WTC11 (cell line): ENCODE results near the gene OR10G8. TPM values are rescaled to one million over a fixed set of nuclear protein-coding genes. Genes with fewer than 3 reads are reported as not detected.

Experiments used
- ATF3 ChIP-seq: sonication (generic); formaldehyde crosslinking; conservative IDR thresholded peaks from 2 replicates; pipeline ENCODE4 v1.8.1; 2022; ENCODE audit warnings: mild to moderate bottlenecking, missing genetic modification reagents
- CREB1 ChIP-seq: sonication (generic); formaldehyde crosslinking; IDR thresholded peaks from 2 replicates; pipeline ENCODE4 v1.8.0; 2023; ENCODE audit warnings: mild to moderate bottlenecking, missing genetic modification reagents
- ETV6 ChIP-seq: sonication (generic); formaldehyde crosslinking; IDR thresholded peaks from 2 replicates; pipeline ENCODE4 v1.8.1; 2022; ENCODE audit warnings: mild to moderate bottlenecking, missing genetic modification reagents
- GABPB1 ChIP-seq: sonication (generic); formaldehyde crosslinking; IDR thresholded peaks from 2 replicates; pipeline ENCODE4 v1.8.1; 2023; ENCODE audit warnings: mild to moderate bottlenecking, missing genetic modification reagents
- NR3C1 ChIP-seq: sonication (generic); formaldehyde crosslinking; conservative IDR thresholded peaks from 2 replicates; pipeline ENCODE4 v1.8.1; 2023; ENCODE audit warnings: low read depth, mild to moderate bottlenecking, missing genetic modification reagents
- PRDM15 ChIP-seq: sonication (generic); formaldehyde crosslinking; IDR thresholded peaks from 2 replicates; pipeline ENCODE4 v1.8.0; 2022; ENCODE audit warnings: missing genetic modification reagents
- SOX15 ChIP-seq: fragments of 250-450 bp; sonication (Bioruptor Pico); IDR thresholded peaks from 2 replicates; pipeline ENCODE4 v1.9.0; 2021; ENCODE audit warnings: mild to moderate bottlenecking
- ZNF138 ChIP-seq: sonication (generic); formaldehyde crosslinking; conservative IDR thresholded peaks from 2 replicates; pipeline ENCODE4 v1.8.1; 2022; ENCODE audit warnings: mild to moderate bottlenecking, moderate library complexity, missing genetic modification reagents
- ZNF281 ChIP-seq: sonication (generic); formaldehyde crosslinking; IDR thresholded peaks from 2 replicates; pipeline ENCODE4 v1.8.0; 2023; ENCODE audit warnings: mild to moderate bottlenecking, missing genetic modification reagents
- total RNA-seq: library from RNA; stranded (reverse); gene quantifications from 3 replicates; pipeline ENCODE4 v1.2.3, GENCODE V29; 2021

OR10G8 gene
- total RNA-seq, 1 experiment from 2014 or later = not detected

- TF ChIP-seq NR3C1 (CRISPR knock-in tag) = no peak
- TF ChIP-seq ATF3 (CRISPR knock-in tag) = no peak
- TF ChIP-seq ZNF281 (CRISPR knock-in tag) = no peak
- no peak for TF ChIP-seq PRDM15 (CRISPR knock-in tag)
- no peak for TF ChIP-seq GABPB1 (CRISPR knock-in tag)
- TF ChIP-seq ETV6 (CRISPR knock-in tag) = no peak
- TF ChIP-seq ZNF138 = no peak
- TF ChIP-seq SOX15 (CRISPR knock-in tag) = no peak
- no peak for TF ChIP-seq CREB1 (CRISPR knock-in tag)
Measured at GRCh38 chr11:124079631-124080326, 53.2 kb downstream of the OR10G8 start (continued).

Other genes with a start within 250 kb of the OR10G8 start
- gene OR6M1, start 220.4 kb upstream of the OR10G8 start, total RNA-seq = not detected in 3 replicates
- gene TMEM225, start 141.1 kb upstream of the OR10G8 start, total RNA-seq = not detected in 3 replicates
- gene OR8D4, start 124.6 kb upstream of the OR10G8 start, total RNA-seq = 0.07 TPM in 1 of 3 replicates, not detected in the others
- not detected in 3 replicates for gene OR4D5, start 87.2 kb upstream of the OR10G8 start, total RNA-seq
- gene OR6T1, start 83.0 kb upstream of the OR10G8 start, total RNA-seq = not detected in 3 replicates
- not detected in 3 replicates for gene OR10S1, start 49.0 kb upstream of the OR10G8 start, total RNA-seq
- not detected in 3 replicates for gene OR10G6, start 31.6 kb upstream of the OR10G8 start, total RNA-seq
- 0.04 to 0.14 TPM in 2 of 3 replicates, not detected in the other for gene OR10G4, start 13.8 kb upstream of the OR10G8 start, total RNA-seq
- gene OR10G9, start 3.8 kb upstream of the OR10G8 start, total RNA-seq = not detected in 3 replicates
- not detected in 3 replicates for gene OR10G7, start 14.5 kb downstream of the OR10G8 start, total RNA-seq
- gene VWA5A, start 88.7 kb downstream of the OR10G8 start, total RNA-seq = 19.5 to 26.0 TPM (median 23.1 TPM) in 3 replicates
- gene OR10D3, start 156.5 kb downstream of the OR10G8 start, total RNA-seq = not detected in 3 replicates
- gene OR8G1, start 214.3 kb downstream of the OR10G8 start, total RNA-seq = not detected in 3 replicates
- not detected in 3 replicates for gene OR8G5, start 229.6 kb downstream of the OR10G8 start, total RNA-seq